Testis (tissue), 2 donors: ENCODE measurements around the gene HIGD1A.

ENCODE experiments used
- CTCF ChIP-seq, 3 experiments: fragments of 450-650 bp in 2 of 3; fragments of 200-600 bp in 1 of 3; sonication (generic) in 1 of 3; IDR thresholded peaks; one replicate each; pipeline ENCODE4 v1.5.1; 2016 to 2019; ENCODE audit warnings: antibody characterized with exemption in 3 of 3, mild to moderate bottlenecking in 2 of 3, moderate library complexity in 1 of 3
- POLR2A ChIP-seq: fragments of 450-650 bp; IDR thresholded peaks from one replicate; pipeline ENCODE4 v1.6.1; 2017; ENCODE audit warnings: antibody characterized with exemption, mild to moderate bottlenecking, moderate library complexity

GRCh38 chr3:42752441-42752840 lies 51.8 kb downstream of the HIGD1A start:
- no peak for TF ChIP-seq CTCF (IDR thresholded peaks at IDR 0.05)
- no peak for TF ChIP-seq POLR2A
